ENCODE data around the gene FAM114A2. TPM values are rescaled to one million over a fixed set of nuclear protein-coding genes. Genes with fewer than 3 reads are reported as not detected.

The FAM114A2 gene
- total RNA-seq, 1 donor from 2014 or later = 23.6 TPM

- Mint-ChIP-seq H3K9me3 (ENCODE audit: low read depth) (no peaks in the 10 kb centered on the region), H3K36me3 (ENCODE audit: insufficient read depth) (no peaks in the 10 kb centered on the region), H3K27me3 (peaks cover 1% of the 10 kb centered on the region), H3K27ac (no peak overlapping the region), H3K4me1 (ENCODE audit: low read depth) (no peaks in the 10 kb centered on the region), H3K4me3 (ENCODE audit: low read depth) (no peak overlapping the region)
- TF ChIP-seq CTCF (IDR thresholded peaks at IDR 0.05; ENCODE audit: unreplicated experiment) = no peak
- no peak for DNase-seq (ENCODE audit: low spot score, unreplicated experiment)
Observed at GRCh38 chr5:153988510-153988909, 50.2 kb downstream of the FAM114A2 start.

GRCh38 chr5:153987301-153987700 lies 51.4 kb downstream of the FAM114A2 start:
- DNase-seq (ENCODE audit: low spot score, unreplicated experiment) = no peak
- H3K9me3 Mint-ChIP-seq (ENCODE audit: low read depth) = no peaks in the 10 kb centered on the region
- no peak for TF ChIP-seq CTCF (IDR thresholded peaks at IDR 0.05; ENCODE audit: unreplicated experiment)
- no peaks in the 10 kb centered on the region for H3K4me1 Mint-ChIP-seq (ENCODE audit: low read depth)
- H3K36me3 Mint-ChIP-seq (ENCODE audit: insufficient read depth) = no peaks in the 10 kb centered on the region
- H3K27me3 Mint-ChIP-seq = peaks cover 2% of the 10 kb centered on the region
- no peak overlapping the region for H3K4me3 Mint-ChIP-seq (ENCODE audit: low read depth)
- H3K27ac Mint-ChIP-seq = no peak overlapping the region

GRCh38 chr5:153985498-153985897 lies 53.2 kb downstream of the FAM114A2 start:
- no peak for TF ChIP-seq CTCF (IDR thresholded peaks at IDR 0.05; ENCODE audit: unreplicated experiment)
- Mint-ChIP-seq H3K27ac (no peak overlapping the region), H3K9me3 (ENCODE audit: low read depth) (no peaks in the 10 kb centered on the region), H3K4me1 (ENCODE audit: low read depth) (no peaks in the 10 kb centered on the region), H3K36me3 (ENCODE audit: insufficient read depth) (no peaks in the 10 kb centered on the region), H3K4me3 (ENCODE audit: low read depth) (no peak overlapping the region), H3K27me3 (peaks cover 2% of the 10 kb centered on the region)
- DNase-seq (ENCODE audit: low spot score, unreplicated experiment) = no peak

GRCh38 chr5:153983885-153984284 lies 54.8 kb downstream of the FAM114A2 start:
- no peaks in the 10 kb centered on the region for H3K36me3 Mint-ChIP-seq (ENCODE audit: insufficient read depth)
- no peak overlapping the region for H3K27ac Mint-ChIP-seq
- DNase-seq (ENCODE audit: low spot score, unreplicated experiment) = no peak
- H3K4me1 Mint-ChIP-seq (ENCODE audit: low read depth) = no peaks in the 10 kb centered on the region
- H3K4me3 Mint-ChIP-seq (ENCODE audit: low read depth) = no peak overlapping the region
- no peak for TF ChIP-seq CTCF (IDR thresholded peaks at IDR 0.05; ENCODE audit: unreplicated experiment)
- H3K27me3 Mint-ChIP-seq = peaks cover 2% of the 10 kb centered on the region
- no peaks in the 10 kb centered on the region for H3K9me3 Mint-ChIP-seq (ENCODE audit: low read depth)

GRCh38 chr5:153981905-153982605 lies 56.7 kb downstream of the FAM114A2 start:
- Mint-ChIP-seq H3K4me1 (ENCODE audit: low read depth) (no peaks in the 10 kb centered on the region), H3K9me3 (ENCODE audit: low read depth) (no peaks in the 10 kb centered on the region), H3K36me3 (ENCODE audit: insufficient read depth) (no peaks in the 10 kb centered on the region), H3K4me3 (ENCODE audit: low read depth) (no peak overlapping the region), H3K27ac (no peak overlapping the region), H3K27me3 (peaks cover 5% of the 10 kb centered on the region)
- DNase-seq (ENCODE audit: low spot score, unreplicated experiment) = no peak
- no peak for TF ChIP-seq CTCF (IDR thresholded peaks at IDR 0.05; ENCODE audit: unreplicated experiment)
